NOMO-1 (cell line): ENCODE data around the gene DUSP22.

Experiments
- DNase-seq, 2 experiments: peaks; one replicate each; lab custom pipeline; 2025; ENCODE audit not compliant: unreplicated experiment in 2 of 2; lab: John Stamatoyannopoulos, UW

DUSP22 gene

GRCh38 chr6:308307-308706, 16.0 kb downstream of the DUSP22 start:
- DNase-seq = no peak

- no peak for DNase-seq
Measured at GRCh38 chr6:308768-309167, 16.5 kb downstream of the DUSP22 start.

- DNase-seq = no peak
Measured at GRCh38 chr6:309947-310346, 17.7 kb downstream of the DUSP22 start.

- no peak for DNase-seq
Measured at GRCh38 chr6:310671-311070, 18.4 kb downstream of the DUSP22 start.

- no peak for DNase-seq
Measured at GRCh38 chr6:311679-312220, 19.5 kb downstream of the DUSP22 start.

GRCh38 chr6:313087-313486, 20.8 kb downstream of the DUSP22 start:
- DNase-seq = no peak

- no peak for DNase-seq
Measured at GRCh38 chr6:313917-314316, 21.6 kb downstream of the DUSP22 start.

GRCh38 chr6:314377-314776, 22.1 kb downstream of the DUSP22 start:
- no peak for DNase-seq

- DNase-seq = no peak
Measured at GRCh38 chr6:315226-315625, 22.9 kb downstream of the DUSP22 start.

GRCh38 chr6:315921-316752, 23.9 kb downstream of the DUSP22 start:
- DNase-seq = no peak

GRCh38 chr6:316753-317038, 24.4 kb downstream of the DUSP22 start:
- no peak for DNase-seq

GRCh38 chr6:317060-317447, 24.8 kb downstream of the DUSP22 start:
- DNase-seq = no peak

- no peak for DNase-seq
Measured at GRCh38 chr6:317448-318144, 25.3 kb downstream of the DUSP22 start.

- no peak for DNase-seq
Measured at GRCh38 chr6:318243-318890, 26.1 kb downstream of the DUSP22 start.

GRCh38 chr6:319177-320131, 27.2 kb downstream of the DUSP22 start:
- no peak for DNase-seq

GRCh38 chr6:320351-321157, 28.3 kb downstream of the DUSP22 start:
- no peak for DNase-seq

- no peak for DNase-seq
Measured at GRCh38 chr6:321158-321438, 28.8 kb downstream of the DUSP22 start.

GRCh38 chr6:321536-322258, 29.4 kb downstream of the DUSP22 start:
- no peak for DNase-seq

GRCh38 chr6:322259-322930, 30.1 kb downstream of the DUSP22 start:
- no peak for DNase-seq
